ENCODE data around the gene SMARCD3. TPM values are rescaled to one million over a fixed set of nuclear protein-coding genes. Genes with fewer than 3 reads are reported as not detected.

The SMARCD3 gene
- total RNA-seq, 1 experiment from 2014 or later = 4.6 TPM

DNA sequence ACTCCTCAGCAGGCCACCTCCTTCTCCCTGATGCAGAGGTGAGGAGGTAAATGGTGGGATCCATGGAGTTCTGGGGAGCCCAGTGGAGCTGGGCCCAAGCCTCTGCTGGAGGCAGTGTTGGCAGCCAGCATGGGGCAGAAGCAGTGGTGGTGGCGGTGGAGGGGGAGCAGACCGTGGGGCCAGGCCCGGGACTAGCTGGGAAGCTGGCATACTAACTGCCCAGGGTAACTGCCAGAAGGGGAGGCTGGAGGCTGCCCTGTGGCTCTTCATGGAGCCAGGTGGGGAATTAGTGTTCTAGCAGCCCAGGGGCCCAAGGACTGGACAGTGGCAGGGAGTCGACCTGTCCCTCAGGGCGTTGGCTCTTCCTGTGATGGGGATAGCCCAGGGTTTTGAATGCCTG, 16.1 kb upstream of the SMARCD3 start:
- no peaks in the 10 kb centered on the region for H4K20me1 ChIP-seq (ENCODE audit: insufficient read depth)
- BruUV-seq (replicated peaks) = no TSS peak
- H3K4me1 ChIP-seq (replicated peaks; ENCODE audit: insufficient read depth) = no peaks in the 10 kb centered on the region
- H3K9me2 ChIP-seq (ENCODE audit: insufficient read depth) = no peaks in the 10 kb centered on the region
- H3K9me3 ChIP-seq (ENCODE audit: insufficient read depth, low read depth) = no peaks in the 10 kb centered on the region
- H3K27ac ChIP-seq = no peak overlapping the region
- TF ChIP-seq EZH2 (IDR thresholded peaks at IDR 0.05; ENCODE audit: low read depth) = no peak
- TF ChIP-seq CTCF (conservative IDR thresholded peaks at IDR 0.05) = no peak
- no peaks in the 10 kb centered on the region for H3K36me3 ChIP-seq (ENCODE audit: low read depth)
- POLR2A ChIA-PET (ENCODE audit: unreplicated experiment) = no interaction called here
- H3K79me2 ChIP-seq (ENCODE audit: low read depth) = no peaks in the 10 kb centered on the region
- H3K27me3 ChIP-seq (ENCODE audit: insufficient read depth, low read depth) = peaks cover 83% of the 10 kb centered on the region
- no peak for DNase-seq
- intact Hi-C loops (cut with micrococcal nuclease; ENCODE audit: unreplicated experiment) = no loop called here
- no peaks in the 10 kb centered on the region for H3F3A ChIP-seq (ENCODE audit: insufficient read depth, low read depth)
- no peak overlapping the region for H2AFZ ChIP-seq
- CTCF ChIA-PET = interaction anchor here (0.6 kb wide), 1 partner anchor 606 kb away, joined by 3 read pairs; no protein-coding TSS in a partner anchor
- no peak overlapping the region for H3K4me2 ChIP-seq
- H3K4me3 ChIP-seq = no peak overlapping the region

- ChIA-PET POLR2A (ENCODE audit: unreplicated experiment) (no interaction called here), CTCF (no interaction called here)
- no peaks in the 10 kb centered on the region for H3K9me3 ChIP-seq (ENCODE audit: insufficient read depth, low read depth)
- H3K4me3 ChIP-seq = no peak overlapping the region
- no peaks in the 10 kb centered on the region for H3F3A ChIP-seq (ENCODE audit: insufficient read depth, low read depth)
- no peaks in the 10 kb centered on the region for H4K20me1 ChIP-seq (ENCODE audit: insufficient read depth)
- no peak overlapping the region for H2AFZ ChIP-seq
- TF ChIP-seq EZH2 (IDR thresholded peaks at IDR 0.05; ENCODE audit: low read depth) (no peak), CTCF (conservative IDR thresholded peaks at IDR 0.05) (no peak)
- no TSS peak for BruUV-seq (replicated peaks)
- no peaks in the 10 kb centered on the region for H3K36me3 ChIP-seq (ENCODE audit: low read depth)
- no peak overlapping the region for H3K27ac ChIP-seq
- no peaks in the 10 kb centered on the region for H3K79me2 ChIP-seq (ENCODE audit: low read depth)
- intact Hi-C loops (cut with micrococcal nuclease; ENCODE audit: unreplicated experiment) = no loop called here
- DNase-seq = no peak
- H3K27me3 ChIP-seq (ENCODE audit: insufficient read depth, low read depth) = peaks cover 89% of the 10 kb centered on the region
- no peaks in the 10 kb centered on the region for H3K9me2 ChIP-seq (ENCODE audit: insufficient read depth)
- H3K4me1 ChIP-seq (replicated peaks; ENCODE audit: insufficient read depth) = no peaks in the 10 kb centered on the region
- H3K4me2 ChIP-seq = no peak overlapping the region
Measured at GRCh38 chr7:151261529-151261928, 13.0 kb upstream of the SMARCD3 start.

GRCh38 chr7:151260883-151261282, 12.4 kb upstream of the SMARCD3 start:
- no peaks in the 10 kb centered on the region for H3K9me3 ChIP-seq (ENCODE audit: insufficient read depth, low read depth)
- H3F3A ChIP-seq (ENCODE audit: insufficient read depth, low read depth) = no peaks in the 10 kb centered on the region
- no peaks in the 10 kb centered on the region for H3K4me1 ChIP-seq (replicated peaks; ENCODE audit: insufficient read depth)
- intact Hi-C loops (cut with micrococcal nuclease; ENCODE audit: unreplicated experiment) = no loop called here
- TF ChIP-seq EZH2 (IDR thresholded peaks at IDR 0.05; ENCODE audit: low read depth) = no peak
- no peak for TF ChIP-seq CTCF (conservative IDR thresholded peaks at IDR 0.05)
- ChIA-PET CTCF (no interaction called here), POLR2A (ENCODE audit: unreplicated experiment) (no interaction called here)
- no peak overlapping the region for H3K4me2 ChIP-seq
- no peak for DNase-seq
- peaks cover 90% of the 10 kb centered on the region for H3K27me3 ChIP-seq (ENCODE audit: insufficient read depth, low read depth)
- BruUV-seq (replicated peaks) = no TSS peak
- H3K27ac ChIP-seq = no peak overlapping the region
- H3K4me3 ChIP-seq = no peak overlapping the region
- no peaks in the 10 kb centered on the region for H3K9me2 ChIP-seq (ENCODE audit: insufficient read depth)
- H2AFZ ChIP-seq = no peak overlapping the region
- H3K79me2 ChIP-seq (ENCODE audit: low read depth) = no peaks in the 10 kb centered on the region
- no peaks in the 10 kb centered on the region for H3K36me3 ChIP-seq (ENCODE audit: low read depth)
- no peaks in the 10 kb centered on the region for H4K20me1 ChIP-seq (ENCODE audit: insufficient read depth)
